ENCODE measurements around the gene EEFSEC.

EEFSEC gene

GRCh38 chr3:128319741-128320141 lies 166.5 kb downstream of the EEFSEC start:
- no peak for TF ChIP-seq EZH2 (optimal IDR thresholded peaks at IDR 0.05; ENCODE audit: low read depth, low read length)
- TF ChIP-seq EZH2phosphoT487 (IDR thresholded peaks at IDR 0.05; ENCODE audit: low read length): no peak
- TF ChIP-seq CTCF (IDR thresholded peaks at IDR 0.05; ENCODE audit: low read length): no peak
- no peak overlapping the region for H3K27ac ChIP-seq (ENCODE audit: low read length)
- H3K36me3 ChIP-seq (replicated peaks; ENCODE audit: insufficient read depth, low read length): no peaks in the 10 kb centered on the region
- no peak overlapping the region for H3K4me2 ChIP-seq (ENCODE audit: low read depth, low read length)
- no peaks in the 10 kb centered on the region for H3K4me1 ChIP-seq (ENCODE audit: low read length)
- no peaks in the 10 kb centered on the region for H3K9me2 ChIP-seq (replicated peaks; ENCODE audit: insufficient read depth, low read length)
- no peaks in the 10 kb centered on the region for H3K9me3 ChIP-seq (replicated peaks; ENCODE audit: insufficient read depth, low read length)
- H3K79me2 ChIP-seq (ENCODE audit: low read length): no peaks in the 10 kb centered on the region
- H4K20me1 ChIP-seq (ENCODE audit: insufficient read depth, low read length): no peaks in the 10 kb centered on the region
- no peak overlapping the region for H3K9ac ChIP-seq (ENCODE audit: low read length)
- no peak overlapping the region for H2AFZ ChIP-seq (ENCODE audit: low read length)
- no peaks in the 10 kb centered on the region for H3K27me3 ChIP-seq (replicated peaks; ENCODE audit: insufficient read depth, low read length)
- no peak for DNase-seq
- no peak overlapping the region for H3K4me3 ChIP-seq (ENCODE audit: low read length)
- H3F3A ChIP-seq (ENCODE audit: insufficient read depth, low read length): no peaks in the 10 kb centered on the region

- H3K9me3 ChIP-seq (replicated peaks; ENCODE audit: insufficient read depth, low read length): no peaks in the 10 kb centered on the region
- H3K27me3 ChIP-seq (replicated peaks; ENCODE audit: insufficient read depth, low read length): no peaks in the 10 kb centered on the region
- DNase-seq: no peak
- TF ChIP-seq EZH2phosphoT487 (IDR thresholded peaks at IDR 0.05; ENCODE audit: low read length) (no peak), CTCF (IDR thresholded peaks at IDR 0.05; ENCODE audit: low read length) (no peak), EZH2 (optimal IDR thresholded peaks at IDR 0.05; ENCODE audit: low read depth, low read length) (no peak)
- no peaks in the 10 kb centered on the region for H3K4me1 ChIP-seq (ENCODE audit: low read length)
- no peaks in the 10 kb centered on the region for H3F3A ChIP-seq (ENCODE audit: insufficient read depth, low read length)
- H3K9ac ChIP-seq (ENCODE audit: low read length): no peak overlapping the region
- no peaks in the 10 kb centered on the region for H3K9me2 ChIP-seq (replicated peaks; ENCODE audit: insufficient read depth, low read length)
- no peak overlapping the region for H2AFZ ChIP-seq (ENCODE audit: low read length)
- no peaks in the 10 kb centered on the region for H4K20me1 ChIP-seq (ENCODE audit: insufficient read depth, low read length)
- no peak overlapping the region for H3K4me3 ChIP-seq (ENCODE audit: low read length)
- H3K79me2 ChIP-seq (ENCODE audit: low read length): no peaks in the 10 kb centered on the region
- H3K27ac ChIP-seq (ENCODE audit: low read length): no peak overlapping the region
- no peak overlapping the region for H3K4me2 ChIP-seq (ENCODE audit: low read depth, low read length)
- H3K36me3 ChIP-seq (replicated peaks; ENCODE audit: insufficient read depth, low read length): no peaks in the 10 kb centered on the region
These were observed 167.5 kb downstream of the EEFSEC start for GRCh38 chr3:128320551-128321340.

GRCh38 chr3:128321418-128321817 lies 168.1 kb downstream of the EEFSEC start:
- Histone ChIP-seq H3K4me1 (ENCODE audit: low read length) (no peaks in the 10 kb centered on the region), H3K4me2 (ENCODE audit: low read depth, low read length) (no peak overlapping the region), H3K4me3 (ENCODE audit: low read length) (no peak overlapping the region), H3K9me3 (replicated peaks; ENCODE audit: insufficient read depth, low read length) (no peaks in the 10 kb centered on the region), H3K79me2 (ENCODE audit: low read length) (no peaks in the 10 kb centered on the region), H3K9ac (ENCODE audit: low read length) (no peak overlapping the region), H3K27ac (ENCODE audit: low read length) (no peak overlapping the region), H3F3A (ENCODE audit: insufficient read depth, low read length) (no peaks in the 10 kb centered on the region), H3K27me3 (replicated peaks; ENCODE audit: insufficient read depth, low read length) (no peaks in the 10 kb centered on the region), H4K20me1 (ENCODE audit: insufficient read depth, low read length) (no peaks in the 10 kb centered on the region), H3K9me2 (replicated peaks; ENCODE audit: insufficient read depth, low read length) (no peaks in the 10 kb centered on the region), H3K36me3 (replicated peaks; ENCODE audit: insufficient read depth, low read length) (no peaks in the 10 kb centered on the region), H2AFZ (ENCODE audit: low read length) (no peak overlapping the region)
- DNase-seq: no peak
- TF ChIP-seq EZH2 (optimal IDR thresholded peaks at IDR 0.05; ENCODE audit: low read depth, low read length) (no peak), CTCF (IDR thresholded peaks at IDR 0.05; ENCODE audit: low read length) (no peak), EZH2phosphoT487 (IDR thresholded peaks at IDR 0.05; ENCODE audit: low read length) (no peak)

All from MM.1S (cell line).